Gastrocnemius medialis (tissue), 4 donors: ENCODE results near the gene SLC18A2. TPM values are rescaled to one million over a fixed set of nuclear protein-coding genes. Genes with fewer than 3 reads are reported as not detected.

ENCODE experiments used
- ATAC-seq, 2 donors: fragments of 150-250 bp; one replicate each; pipeline ENCODE4 v1.9.1; 2016
- DNase-seq, 2 donors: peaks; one replicate each; pipeline ENCODE4 v3.0.0-alpha.2; 2019
- H3K27ac ChIP-seq, 4 donors: fragments of 200-600 bp; sonication (generic); 1 replicate in 1 of 4; 2 replicates in 3 of 4; pipeline ENCODE4 v1.5.1; 2016 to 2018; ENCODE audit warnings: mild to moderate bottlenecking in 2 of 4, moderate library complexity in 1 of 4
- H3K27me3 ChIP-seq, 3 donors: fragments of 200-600 bp; sonication (generic) in 2 of 3; 1 replicate in 1 of 3; 2 replicates in 2 of 3; pipeline versions ENCODE4 v1.5.1 to v1.6.0; 2016 to 2019; ENCODE audit warnings: mild to moderate bottlenecking in 1 of 3, moderate library complexity in 1 of 3
- H3K36me3 ChIP-seq, 2 donors: fragments of 200-600 bp; sonication (generic) in 1 of 2; one replicate each; pipeline ENCODE4 v1.5.1; 2017 to 2018
- H3K4me1 ChIP-seq, 2 donors: fragments of 200-600 bp; sonication (generic) in 1 of 2; one replicate each; pipeline ENCODE4 v1.5.1; 2016 to 2017; ENCODE audit warnings: mild to moderate bottlenecking in 2 of 2
- H3K4me3 ChIP-seq, 4 donors: fragments of 200-600 bp; sonication (generic) in 3 of 4; 1 replicate in 1 of 4; 2 replicates in 3 of 4; pipeline ENCODE4 v1.5.1; 2016 to 2019; ENCODE audit warnings: mild to moderate bottlenecking in 2 of 4
- H3K9me3 ChIP-seq, 3 donors: fragments of 200-600 bp; sonication (generic) in 2 of 3; 1 replicate in 1 of 3; 2 replicates in 2 of 3; pipeline ENCODE4 v1.5.1; 2016 to 2019
- CTCF ChIP-seq, 5 experiments: fragments of 450-650 bp in 3 of 5; fragments of 200-600 bp in 2 of 5; sonication (generic) in 2 of 5; IDR thresholded peaks in 4 of 5; conservative IDR thresholded peaks in 1 of 5; 1 replicate in 4 of 5; 2 replicates in 1 of 5; pipeline ENCODE4 v1.5.1; 2016 to 2019; ENCODE audit warnings: antibody characterized with exemption in 5 of 5, mild to moderate bottlenecking in 3 of 5, moderate library complexity in 3 of 5
- POLR2A ChIP-seq, 2 donors: fragments of 450-650 bp; IDR thresholded peaks; one replicate each; pipeline ENCODE4 v1.6.1; 2017; ENCODE audit warnings: antibody characterized with exemption in 2 of 2, mild to moderate bottlenecking in 2 of 2, moderate library complexity in 2 of 2
- in situ Hi-C, 4 donors: fragments of 200-750 bp; cut with MboI; loops; one replicate each; pipeline versions ENCODE4 v1.15.0 to v1.8.0; 2017; ENCODE audit warnings: low sequenced_read_pairs in 4 of 4
- intact Hi-C: fragments of 100-400 bp; cut with DNase I; formaldehyde crosslinking; loops from one replicate; pipeline ENCODE4 v1.15.1; 2023; ENCODE audit warnings: low total_unique reads
- total RNA-seq, 4 donors: library from RNA; depleted of rRNA; stranded (reverse); fragments of >200 nt; gene quantifications; one replicate each; pipeline versions ENCODE4 v1.1.0 to v1.2.3, GENCODE V29; 2016

The SLC18A2 gene
- total RNA-seq, 4 donors from 2014 or later = 0.04 to 0.39 (median 0.13) TPM

- H3K4me1 ChIP-seq = no peaks in the 10 kb centered on the region
- H3K27ac ChIP-seq = no peak overlapping the region
- no peaks in the 10 kb centered on the region for H3K36me3 ChIP-seq
- H3K4me3 ChIP-seq = no peak overlapping the region
- no peak for ATAC-seq
- TF ChIP-seq CTCF (IDR thresholded peaks at IDR 0.05 in 4 of 5, conservative IDR thresholded peaks at IDR 0.05 in 1 of 5) (no peak), POLR2A (IDR thresholded peaks at IDR 0.05) (no peak)
- H3K27me3 ChIP-seq = no peaks in the 10 kb centered on the region
- no peaks in the 10 kb centered on the region for H3K9me3 ChIP-seq
- in situ Hi-C loops (no loop called here), intact Hi-C loops (no loop called here)
- no peak for DNase-seq
These were observed 30.5 kb downstream of the SLC18A2 start for GRCh38 chr10:117271427-117271826.

GRCh38 chr10:117272195-117273076 lies 31.5 kb downstream of the SLC18A2 start:
- intact Hi-C loops = no loop called here
- Histone ChIP-seq H3K27me3 (no peaks in the 10 kb centered on the region), H3K9me3 (no peaks in the 10 kb centered on the region), H3K36me3 (no peaks in the 10 kb centered on the region), H3K4me3 (no peak overlapping the region), H3K4me1 (no peaks in the 10 kb centered on the region), H3K27ac (no peak overlapping the region)
- TF ChIP-seq CTCF (IDR thresholded peaks at IDR 0.05 in 4 of 5, conservative IDR thresholded peaks at IDR 0.05 in 1 of 5) (no peak), POLR2A (IDR thresholded peaks at IDR 0.05) (no peak)
- ATAC-seq = no peak
- no peak for DNase-seq
- in situ Hi-C loops = no loop called here

- intact Hi-C loops = no loop called here
- H3K4me1 ChIP-seq = no peaks in the 10 kb centered on the region
These were observed 33.1 kb downstream of the SLC18A2 start for GRCh38 chr10:117273980-117274379.

GRCh38 chr10:117274509-117274908 lies 33.6 kb downstream of the SLC18A2 start:
- no peak for TF ChIP-seq CTCF (IDR thresholded peaks at IDR 0.05 in 4 of 5, conservative IDR thresholded peaks at IDR 0.05 in 1 of 5)
- TF ChIP-seq POLR2A (IDR thresholded peaks at IDR 0.05) = no peak
- in situ Hi-C loops = no loop called here
- no peak for ATAC-seq

More at GRCh38 chr10:117273980-117274379, 33.1 kb downstream of the SLC18A2 start:
- TF ChIP-seq POLR2A (IDR thresholded peaks at IDR 0.05) = no peak
- no peak for TF ChIP-seq CTCF (IDR thresholded peaks at IDR 0.05 in 4 of 5, conservative IDR thresholded peaks at IDR 0.05 in 1 of 5)
- no peak for DNase-seq
- H3K36me3 ChIP-seq = no peaks in the 10 kb centered on the region
- no peak overlapping the region for H3K27ac ChIP-seq
- ATAC-seq = no peak
- no peaks in the 10 kb centered on the region for H3K9me3 ChIP-seq
- H3K4me3 ChIP-seq = no peak overlapping the region
- no peaks in the 10 kb centered on the region for H3K27me3 ChIP-seq
- in situ Hi-C loops = no loop called here

More at GRCh38 chr10:117274509-117274908, 33.6 kb downstream of the SLC18A2 start:
- intact Hi-C loops = no loop called here
- Histone ChIP-seq H3K27ac (no peak overlapping the region), H3K4me1 (no peaks in the 10 kb centered on the region), H3K4me3 (no peak overlapping the region), H3K9me3 (no peaks in the 10 kb centered on the region), H3K27me3 (no peaks in the 10 kb centered on the region), H3K36me3 (no peaks in the 10 kb centered on the region)
- DNase-seq = no peak
